Islet precursor cell (in vitro differentiated cells): Measurements from ENCODE around the gene OR5AU1.
"Not testable (repeated sequence)": the region's sequence is repeated elsewhere in the genome, so short reads cannot be mapped to it uniquely, and the experiment has no call there.

ENCODE experiments used
- DNase-seq: peaks from one replicate; pipeline ENCODE4 v3.0.0-alpha.2; 2018

OR5AU1 gene

DNA sequence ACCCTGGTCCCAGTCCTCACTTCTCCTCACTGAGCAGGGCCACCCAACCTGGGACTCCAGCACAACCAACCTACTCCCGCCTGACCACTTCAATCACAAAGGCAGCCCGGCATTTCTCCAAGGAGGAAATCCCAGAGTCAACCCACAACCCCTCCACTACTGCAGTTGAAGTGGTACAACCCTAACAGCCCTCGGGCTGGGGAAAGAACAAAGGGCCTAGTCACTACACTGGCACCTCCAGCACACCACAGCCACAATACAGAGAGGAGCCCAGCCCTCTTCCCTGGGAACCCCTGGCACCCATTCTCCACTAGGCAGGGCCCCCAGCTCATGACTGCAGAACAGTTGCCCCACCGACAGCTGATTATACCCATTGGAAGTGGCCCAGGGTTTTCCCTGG lies 13.7 kb upstream of the OR5AU1 start:
- no peak for DNase-seq

DNA sequence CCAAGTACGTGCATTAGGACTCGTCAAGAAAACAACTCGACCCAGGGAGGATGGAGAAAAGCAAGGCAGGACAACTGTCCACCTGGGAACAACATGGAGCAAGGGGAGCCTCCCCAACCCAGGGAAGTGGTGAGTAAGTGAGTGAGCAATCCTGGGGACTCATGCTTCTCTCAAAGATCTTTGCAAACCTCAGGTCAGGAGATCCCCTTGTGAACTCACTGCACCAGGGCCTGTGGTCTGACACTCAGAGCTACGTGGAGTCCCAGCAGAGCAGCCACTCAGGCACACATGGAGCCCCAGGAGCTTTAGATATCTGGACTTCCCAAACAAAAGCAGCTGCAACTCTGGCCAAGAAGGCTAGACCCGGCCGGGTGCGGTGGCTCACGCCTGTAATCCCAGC lies 12.2 kb upstream of the OR5AU1 start:
- no peak for DNase-seq

GRCh38 chr14:21165670-21166069 lies 9.8 kb upstream of the OR5AU1 start:
- DNase-seq = not testable (repeated sequence)

GRCh38 chr14:21165002-21165605 lies 9.2 kb upstream of the OR5AU1 start:
- not testable (repeated sequence) for DNase-seq

- no peak for DNase-seq
Observed at GRCh38 chr14:21163871-21164291, 8.0 kb upstream of the OR5AU1 start.

- DNase-seq = no peak
Observed at GRCh38 chr14:21162081-21162480, 6.2 kb upstream of the OR5AU1 start.

DNA sequence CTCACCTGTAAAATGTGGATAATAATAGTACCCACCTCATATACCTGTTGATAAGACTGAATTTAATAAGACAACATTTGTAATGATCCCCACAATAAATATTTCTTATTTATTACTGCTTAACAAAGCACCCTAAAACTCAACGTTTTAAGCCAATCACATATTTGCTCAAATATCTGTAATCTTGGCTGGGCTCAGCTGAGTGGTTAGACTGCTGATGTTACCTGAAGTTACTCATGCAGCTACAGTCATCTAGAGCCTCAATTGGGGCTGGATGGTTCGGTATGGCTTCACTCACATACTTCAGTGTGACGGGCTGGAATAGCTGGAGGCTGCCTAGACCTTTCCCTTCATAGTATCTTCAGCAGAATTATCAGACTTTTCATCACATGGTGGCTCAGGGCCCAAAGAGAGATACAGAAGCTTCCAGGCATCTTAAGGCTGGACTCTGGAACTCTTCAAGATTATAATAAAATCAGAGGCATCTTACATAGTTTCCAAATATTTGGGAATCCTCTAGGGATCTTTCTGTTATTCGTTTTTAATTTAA lies 4.3 kb upstream of the OR5AU1 start:
- DNase-seq = no peak

DNA sequence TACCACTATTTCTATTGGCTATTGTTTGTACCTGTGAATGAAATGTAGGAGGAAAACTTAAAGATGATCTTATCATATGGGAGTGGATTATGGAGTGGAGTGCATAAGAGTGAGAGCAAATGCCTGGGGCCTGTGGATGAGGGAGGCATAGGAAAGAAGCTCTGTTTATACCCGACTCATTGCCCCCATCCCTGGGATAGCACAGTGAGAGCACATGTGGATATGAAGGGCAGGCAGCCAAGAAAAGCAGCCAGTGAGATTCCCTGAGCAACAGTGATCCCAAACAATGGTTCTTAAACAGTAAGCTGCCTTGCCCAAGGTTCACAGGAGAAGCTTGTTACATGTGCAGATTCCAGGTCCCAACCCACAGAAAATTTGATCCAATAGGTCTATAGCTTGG lies 2.3 kb upstream of the OR5AU1 start:
- not testable (repeated sequence) for DNase-seq

DNA sequence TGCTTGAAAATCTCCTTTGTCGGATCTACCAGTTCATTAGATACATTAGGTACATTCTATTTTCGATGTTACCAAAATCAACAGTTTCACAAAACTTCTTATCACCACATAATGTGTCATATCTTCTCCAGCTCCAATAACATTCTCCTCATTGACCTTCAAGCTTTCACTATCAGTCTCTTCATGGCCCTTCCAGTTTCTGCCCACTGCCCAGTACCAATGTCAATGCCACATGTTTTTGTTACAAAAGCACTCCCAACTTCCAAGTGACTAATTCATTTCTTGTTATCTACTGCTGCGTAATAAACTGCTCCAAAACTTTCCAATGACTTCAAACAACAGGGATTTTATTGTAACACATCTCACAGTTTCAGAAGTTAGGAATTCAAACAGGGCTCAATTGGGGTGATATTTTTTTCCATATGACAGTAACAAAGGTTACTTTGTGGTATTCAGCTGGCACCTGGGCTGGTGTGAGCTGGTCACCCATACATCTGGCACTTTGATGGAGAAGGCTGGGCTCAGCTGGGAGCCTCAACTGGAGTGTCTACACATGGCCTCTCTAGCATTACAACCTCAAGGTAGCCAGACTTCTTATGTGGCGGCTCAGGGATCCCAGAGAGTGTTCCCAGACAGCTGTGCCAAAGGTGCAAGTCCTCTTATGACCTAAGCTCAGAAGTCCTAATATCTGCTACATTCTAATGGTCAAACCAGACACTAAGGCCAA lies 6.1 kb downstream of the OR5AU1 start:
- no peak for DNase-seq

GRCh38 chr14:21145437-21145836 lies 10.4 kb downstream of the OR5AU1 start:
- DNase-seq = no peak

DNA sequence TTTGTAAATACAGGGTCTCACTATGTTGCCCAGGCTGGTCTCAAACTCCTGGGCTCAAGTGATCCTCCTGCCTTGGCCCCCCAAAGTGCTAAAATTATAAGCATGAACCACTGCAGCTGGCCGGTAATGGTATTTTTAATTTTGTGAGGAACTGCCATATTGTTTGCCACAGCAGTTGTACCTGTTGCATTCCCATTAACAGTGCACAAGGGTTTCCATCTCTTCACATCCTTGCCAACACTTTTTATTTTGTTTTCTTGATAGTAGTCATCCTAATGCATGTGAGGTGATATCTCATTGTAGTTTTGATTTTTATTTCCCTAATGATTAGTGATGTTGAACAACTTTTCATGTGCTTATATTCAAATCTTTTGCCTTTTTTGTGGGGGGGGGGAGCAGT lies 13.5 kb downstream of the OR5AU1 start:
- no peak for DNase-seq

DNA sequence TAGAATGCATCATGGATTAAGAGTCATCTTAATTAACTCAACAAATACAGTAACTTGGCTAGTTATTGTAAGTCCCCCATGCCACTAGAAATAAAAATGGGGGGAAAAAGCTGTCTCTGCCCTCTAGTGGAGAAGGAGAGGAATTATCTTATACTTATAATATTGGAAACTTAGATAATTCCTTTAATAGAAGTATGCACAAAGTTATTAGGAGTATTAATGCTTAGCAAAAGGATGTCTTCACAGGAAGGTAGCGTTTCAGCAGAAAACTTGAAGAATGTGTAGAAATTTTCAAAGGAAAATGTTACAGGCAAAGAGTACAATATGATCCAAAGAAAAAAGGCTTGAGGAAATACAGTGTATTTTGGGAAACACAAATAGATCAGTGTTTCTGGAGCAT lies 19.8 kb downstream of the OR5AU1 start:
- no peak for DNase-seq

GRCh38 chr14:21133901-21134300 lies 22.0 kb downstream of the OR5AU1 start:
- no peak for DNase-seq

- no peak for DNase-seq
Observed at GRCh38 chr14:21123429-21123828, 32.4 kb downstream of the OR5AU1 start.

GRCh38 chr14:21121122-21121521 lies 34.7 kb downstream of the OR5AU1 start:
- no peak for DNase-seq

GRCh38 chr14:21120686-21121085 lies 35.2 kb downstream of the OR5AU1 start:
- DNase-seq = no peak

- no peak for DNase-seq
Observed at GRCh38 chr14:21118933-21119332, 36.9 kb downstream of the OR5AU1 start.

DNA sequence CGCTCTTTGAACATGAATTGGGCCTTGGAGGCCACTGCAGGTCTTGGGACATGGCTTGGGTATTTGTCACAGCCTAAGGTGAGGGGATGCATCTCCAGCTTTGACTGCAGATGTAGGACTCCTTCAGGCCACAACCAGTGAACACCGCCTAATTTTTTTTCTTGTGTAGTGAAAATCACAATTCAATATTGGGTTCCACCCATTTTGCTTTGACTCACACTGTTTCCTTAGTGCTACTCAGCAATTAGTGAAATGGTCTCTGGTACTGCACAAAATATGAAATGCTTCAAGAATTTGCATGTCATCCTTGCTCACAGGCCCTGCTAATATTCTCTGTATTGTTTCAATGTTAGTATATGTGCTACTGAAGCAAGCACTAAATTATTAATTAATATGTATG lies 42.5 kb downstream of the OR5AU1 start:
- no peak for DNase-seq

- no peak for DNase-seq
Observed at GRCh38 chr14:21112255-21112654, 43.6 kb downstream of the OR5AU1 start.

DNA sequence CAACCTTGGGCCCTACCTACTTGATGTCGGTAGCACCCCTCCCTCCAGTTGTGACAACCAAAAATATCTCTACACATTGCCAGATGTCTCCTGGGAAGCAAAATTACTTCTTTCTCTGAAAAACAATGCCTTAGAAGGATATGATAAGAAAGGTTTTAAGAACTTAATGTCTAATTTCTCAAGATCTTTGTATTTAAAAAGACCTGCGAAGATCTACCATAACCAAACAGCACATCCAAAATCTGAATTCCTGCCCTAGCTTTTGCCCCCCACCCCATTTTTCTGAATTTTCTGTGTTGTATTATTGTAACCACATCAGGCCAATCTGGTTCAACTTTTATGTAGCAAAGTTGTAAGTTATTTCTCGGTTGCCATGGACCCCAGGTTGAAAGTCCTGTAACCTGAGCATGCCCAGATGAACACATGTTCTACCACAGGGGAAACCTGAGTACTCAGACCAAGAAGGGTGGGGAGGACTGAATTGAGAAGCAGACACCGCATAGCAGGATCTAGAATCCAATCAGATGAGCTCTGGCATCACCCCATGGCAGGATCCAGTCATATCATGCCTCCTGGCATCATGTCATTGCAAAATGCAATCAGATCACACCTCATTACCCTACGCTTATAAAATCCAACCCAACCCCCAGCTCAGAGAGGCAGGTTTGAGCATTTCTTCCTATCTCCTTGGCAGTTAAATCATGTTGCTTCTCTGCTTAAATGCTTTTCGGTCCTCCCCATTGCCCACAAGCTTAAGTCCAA lies 46.3 kb downstream of the OR5AU1 start:
- no peak for DNase-seq

DNA sequence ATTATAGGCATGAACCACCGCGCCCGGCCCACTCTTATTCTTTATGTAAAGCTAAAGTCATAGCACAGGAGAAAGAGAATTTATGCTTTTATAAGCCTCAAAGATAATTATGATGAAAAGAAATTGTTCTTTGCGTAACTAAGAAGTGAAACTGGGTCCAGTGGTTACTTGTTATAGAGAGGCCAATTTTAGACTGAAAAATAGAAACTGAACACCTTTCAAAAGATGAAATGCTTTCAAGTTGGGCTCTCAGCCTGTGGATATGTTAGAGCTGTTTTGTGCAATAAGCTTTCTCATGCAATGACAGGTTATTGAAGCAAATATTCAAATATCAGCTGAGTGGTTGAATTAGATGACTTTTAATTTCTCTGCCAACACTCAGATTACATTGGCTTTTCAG lies 47.1 kb downstream of the OR5AU1 start:
- DNase-seq = no peak

- no peak for DNase-seq
Observed at GRCh38 chr14:21107283-21107800, 48.5 kb downstream of the OR5AU1 start.

GRCh38 chr14:21106498-21107282 lies 49.2 kb downstream of the OR5AU1 start:
- DNase-seq = peak; percentile 91
